Fibroblast of the conjunctiva (primary cell): ENCODE measurements around the gene TTC7B.

ENCODE experiments used
- DNase-seq: peaks from one replicate; pipeline ENCODE4 v3.0.0-alpha.2; 2010; ENCODE audit warnings: low read depth

Gene TTC7B

GRCh38 chr14:90775441-90775840 lies 40.8 kb downstream of the TTC7B start:
- DNase-seq = no peak

- DNase-seq = no peak
Measured at GRCh38 chr14:90774316-90774715, 41.9 kb downstream of the TTC7B start.

GRCh38 chr14:90773705-90774104 lies 42.5 kb downstream of the TTC7B start:
- DNase-seq = no peak

GRCh38 chr14:90773196-90773486 lies 43.1 kb downstream of the TTC7B start:
- DNase-seq = no peak

GRCh38 chr14:90767899-90768298 lies 48.3 kb downstream of the TTC7B start:
- no peak for DNase-seq

- DNase-seq = peak; percentile 14
Measured at GRCh38 chr14:90760591-90761316, 55.5 kb downstream of the TTC7B start.

GRCh38 chr14:90760078-90760444 lies 56.2 kb downstream of the TTC7B start:
- DNase-seq = no peak

GRCh38 chr14:90759370-90760077 lies 56.7 kb downstream of the TTC7B start:
- DNase-seq = no peak

- no peak for DNase-seq
Measured at GRCh38 chr14:90758959-90759358, 57.3 kb downstream of the TTC7B start.

GRCh38 chr14:90758028-90758889 lies 58.0 kb downstream of the TTC7B start:
- peak; percentile 82 for DNase-seq

- DNase-seq = no peak
Measured at GRCh38 chr14:90757452-90757851, 58.8 kb downstream of the TTC7B start.

GRCh38 chr14:90756755-90757345 lies 59.4 kb downstream of the TTC7B start:
- no peak for DNase-seq

- DNase-seq = no peak
Measured at GRCh38 chr14:90755661-90756304, 60.4 kb downstream of the TTC7B start.

- no peak for DNase-seq
Measured at GRCh38 chr14:90753456-90754005, 62.7 kb downstream of the TTC7B start.

- DNase-seq = no peak
Measured at GRCh38 chr14:90750701-90751100, 65.5 kb downstream of the TTC7B start.

GRCh38 chr14:90750191-90750590 lies 66.0 kb downstream of the TTC7B start:
- DNase-seq = no peak

- DNase-seq = no peak
Measured at GRCh38 chr14:90747909-90748308, 68.3 kb downstream of the TTC7B start.

GRCh38 chr14:90743826-90744225 lies 72.4 kb downstream of the TTC7B start:
- no peak for DNase-seq

GRCh38 chr14:90743425-90743824 lies 72.8 kb downstream of the TTC7B start:
- no peak for DNase-seq

- DNase-seq = no peak
Measured at GRCh38 chr14:90742729-90743128, 73.5 kb downstream of the TTC7B start.

GRCh38 chr14:90742252-90742651 lies 74.0 kb downstream of the TTC7B start:
- no peak for DNase-seq

- no peak for DNase-seq
Measured at GRCh38 chr14:90741682-90741946, 74.6 kb downstream of the TTC7B start.
